ENCODE measurements around the gene EGLN2.
A peak's percentile ranks its signal among the peaks of the same experiment; 100 is the strongest.
"Not testable (repeated sequence)": the region's sequence is repeated elsewhere in the genome, so short reads cannot be mapped to it uniquely, and the experiment has no call there.

Gene EGLN2

GRCh38 chr19:40798683-40799557 is at the start of gene EGLN2:
TSS of gene EGLN2 (plus strand) at chr19:40799191. CDS start at chr19:40800573, 1,382 bp downstream.
- peak; percentile 100 for DNase-seq (ENCODE audit: low read depth)

GRCh38 chr19:40750058-40750873 is 48.7 kb upstream of the EGLN2 start, which contains the start of gene ACTMAP:
TSS of gene ACTMAP (minus strand) at chr19:40750477. CDS start at chr19:40749803, 674 bp downstream.
- DNase-seq (ENCODE audit: low read depth), result peak; percentile 100

GRCh38 chr19:40750874-40751537 is 48.0 kb upstream of the EGLN2 start, which contains the start of gene SNRPA:
TSS of gene SNRPA (plus strand) at chr19:40751203. CDS start at chr19:40751409, 206 bp downstream.
- DNase-seq (ENCODE audit: low read depth), result peak; percentile 97

GRCh38 chr19:40752257-40752781 is 46.7 kb upstream of the EGLN2 start:
- DNase-seq (ENCODE audit: low read depth), result no peak

- no peak for DNase-seq (ENCODE audit: low read depth)
These were observed 44.3 kb upstream of the EGLN2 start for GRCh38 chr19:40754611-40755247.

GRCh38 chr19:40755248-40755624 is 43.8 kb upstream of the EGLN2 start:
- DNase-seq (ENCODE audit: low read depth), result no peak

GRCh38 chr19:40755791-40756190 is 43.2 kb upstream of the EGLN2 start:
- no peak for DNase-seq (ENCODE audit: low read depth)

- no peak for DNase-seq (ENCODE audit: low read depth)
These were observed 42.4 kb upstream of the EGLN2 start for GRCh38 chr19:40756502-40757110.

GRCh38 chr19:40758491-40758890 is 40.5 kb upstream of the EGLN2 start:
- DNase-seq (ENCODE audit: low read depth), result no peak

- no peak for DNase-seq (ENCODE audit: low read depth)
These were observed 39.6 kb upstream of the EGLN2 start for GRCh38 chr19:40759352-40759751.

GRCh38 chr19:40762754-40763470 is 36.1 kb upstream of the EGLN2 start:
- DNase-seq (ENCODE audit: low read depth), result no peak

- no peak for DNase-seq (ENCODE audit: low read depth)
These were observed 35.5 kb upstream of the EGLN2 start for GRCh38 chr19:40763526-40763925.

- no peak for DNase-seq (ENCODE audit: low read depth)
These were observed 35.0 kb upstream of the EGLN2 start for GRCh38 chr19:40763963-40764362.

GRCh38 chr19:40766385-40766784 is 32.6 kb upstream of the EGLN2 start:
- DNase-seq (ENCODE audit: low read depth), result not testable (repeated sequence)

GRCh38 chr19:40768869-40769268 is 30.1 kb upstream of the EGLN2 start:
- no peak for DNase-seq (ENCODE audit: low read depth)

- DNase-seq (ENCODE audit: low read depth), result not testable (repeated sequence)
These were observed 27.7 kb upstream of the EGLN2 start for GRCh38 chr19:40771101-40771862.

- DNase-seq (ENCODE audit: low read depth), result no peak
These were observed 23.9 kb upstream of the EGLN2 start, which contains the start of gene MIA for GRCh38 chr19:40774916-40775631. TSS of gene MIA (plus strand) at chr19:40775521. CDS start at chr19:40775543, 22 bp downstream.

- no peak for DNase-seq (ENCODE audit: low read depth)
These were observed 23.4 kb upstream of the EGLN2 start for GRCh38 chr19:40775632-40776022.

GRCh38 chr19:40776364-40776763 is 22.6 kb upstream of the EGLN2 start:
- DNase-seq (ENCODE audit: low read depth), result no peak
